KBM-7 (cell line): ENCODE data around the gene FBXL13.

Experiments used
- DNase-seq: peaks from one replicate; pipeline ENCODE4 v3.0.0-alpha.2; 2015
- in situ Hi-C: fragments of 300-500 bp; cut with MboI; formaldehyde crosslinking; loops from 2 replicates; pipeline ENCODE4 v1.14.3; 2020; ENCODE audit warnings: low sequenced_read_pairs, low pct_unique_long_range_greater_than_20kb, mixed read lengths

The FBXL13 gene

GRCh38 chr7:102890971-102891692 is 183.5 kb downstream of the FBXL13 start:
- DNase-seq = no peak
- in situ Hi-C loops = no loop called here

DNA sequence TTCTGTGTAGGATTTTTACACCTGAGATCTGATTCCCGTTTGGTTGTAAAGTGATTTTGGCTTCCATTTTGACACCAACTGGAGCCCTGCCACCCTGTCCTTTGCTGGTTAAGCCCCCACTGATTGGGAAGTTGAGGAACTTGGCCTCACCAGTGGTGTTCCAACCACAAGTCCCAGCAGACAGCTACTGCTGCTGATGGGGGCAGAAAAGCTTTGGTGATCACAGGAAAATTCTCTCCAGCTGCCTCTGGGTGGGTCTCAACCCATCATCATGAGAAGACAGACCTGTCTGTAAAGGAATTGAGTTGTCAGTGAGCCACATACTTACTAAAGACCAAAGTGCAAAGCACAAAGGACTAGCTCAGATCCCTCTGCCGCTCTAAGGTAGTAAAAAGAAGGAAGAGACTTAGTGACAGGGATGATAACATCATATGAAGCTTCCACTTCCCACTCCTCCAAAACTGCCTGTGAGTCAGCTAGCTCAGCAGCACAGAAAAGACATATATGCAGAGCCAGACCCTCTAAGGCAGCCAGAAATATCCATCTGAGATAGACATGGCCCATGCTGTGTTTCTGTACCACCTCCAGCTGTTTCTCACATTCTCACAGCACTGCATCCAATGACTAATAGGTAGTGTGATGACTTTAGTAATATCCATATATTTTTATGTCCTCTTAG is 184.2 kb downstream of the FBXL13 start:
- in situ Hi-C loops = no loop called here

GRCh38 chr7:102889851-102890250 is 184.7 kb downstream of the FBXL13 start:
- in situ Hi-C loops = no loop called here
- no peak for DNase-seq

More for the DNA sequence above, 184.2 kb downstream of the FBXL13 start:
- peak; percentile 67 for DNase-seq

GRCh38 chr7:102888561-102889233 is 185.9 kb downstream of the FBXL13 start:
- in situ Hi-C loops = no loop called here

DNA sequence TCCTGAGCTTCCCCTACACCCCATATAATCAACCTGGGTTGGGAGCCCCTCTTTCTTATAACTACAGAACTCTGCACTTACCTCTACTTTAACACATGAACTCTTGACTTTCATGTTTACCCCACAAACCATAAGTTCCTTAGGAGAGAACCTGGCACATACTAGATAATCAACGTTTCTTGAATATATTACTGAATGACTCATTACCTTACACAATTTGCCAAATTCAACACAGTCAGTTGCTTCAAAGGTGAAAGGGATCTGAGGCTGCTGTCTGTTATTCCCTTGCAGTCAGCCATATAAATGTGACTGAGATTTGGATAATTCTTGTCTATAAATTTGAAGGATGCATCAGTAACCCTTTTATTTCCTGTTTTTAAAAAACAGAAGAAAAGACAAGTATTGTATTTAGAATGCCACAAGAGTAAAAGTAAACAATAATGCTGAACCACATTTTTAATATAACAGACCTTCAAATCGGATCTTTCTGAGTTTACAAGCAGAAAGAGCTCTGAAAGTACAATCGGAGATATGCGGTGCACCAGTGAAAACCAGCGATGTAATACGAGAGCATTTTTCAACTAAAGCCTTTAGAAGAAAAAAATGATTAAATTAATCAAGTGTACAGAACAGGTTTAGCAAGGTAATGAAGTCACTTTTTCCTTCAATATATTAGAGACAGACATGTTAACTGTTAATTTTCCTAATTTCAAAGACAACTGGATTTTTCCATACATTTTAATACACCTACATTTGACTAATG is 191.3 kb downstream of the FBXL13 start:
- DNase-seq = no peak
- in situ Hi-C loops = no loop called here

More at GRCh38 chr7:102888561-102889233, 185.9 kb downstream of the FBXL13 start:
- DNase-seq = no peak

DNA sequence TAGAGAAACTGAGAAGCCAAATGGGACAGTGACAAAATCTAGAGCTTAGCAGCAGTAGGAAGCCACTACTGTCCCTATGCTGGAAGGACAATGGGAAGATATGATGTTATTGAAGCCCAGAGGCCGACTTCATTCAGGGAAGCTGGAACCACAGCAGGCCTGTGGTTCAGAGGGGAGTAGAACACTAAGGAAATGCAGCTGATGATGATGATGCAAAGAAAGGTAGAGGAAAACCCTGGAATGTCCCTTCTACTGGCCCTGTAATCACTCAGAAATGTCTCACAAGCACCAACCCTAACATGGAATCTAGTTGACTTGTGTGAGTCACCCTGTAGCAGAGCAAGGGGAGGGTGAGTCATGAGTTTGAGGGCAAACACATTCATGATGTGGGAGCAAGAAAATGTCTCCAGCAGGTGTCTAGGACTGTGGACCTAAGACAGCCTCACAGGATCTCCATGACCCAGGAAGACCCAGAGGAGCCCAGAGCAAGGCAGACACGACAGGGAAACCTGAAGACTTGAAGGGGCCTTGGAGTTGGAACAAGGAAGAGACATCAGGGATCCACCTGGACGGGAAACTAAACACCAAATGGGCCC is 198.8 kb downstream of the FBXL13 start:
- in situ Hi-C loops = no loop called here
- DNase-seq = no peak

DNA sequence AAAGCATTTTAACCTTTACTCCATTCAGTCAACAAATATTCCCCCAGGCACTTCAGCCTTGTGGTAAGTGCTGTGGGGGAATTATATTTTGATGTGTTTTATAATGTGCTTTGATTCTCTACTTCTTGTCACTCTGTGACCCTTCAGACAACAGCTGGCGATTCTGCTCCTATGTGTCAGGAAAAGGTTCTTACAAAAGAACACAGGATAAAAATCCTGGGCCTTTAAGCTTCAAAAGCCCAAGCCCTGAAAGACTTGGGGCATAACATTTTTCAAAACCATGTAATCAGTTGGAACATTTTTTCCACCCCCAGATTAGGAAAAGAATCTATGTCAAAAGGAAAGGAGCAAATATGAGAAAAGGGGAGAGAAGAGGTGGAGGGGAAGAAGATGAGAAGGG is 199.6 kb downstream of the FBXL13 start:
- in situ Hi-C loops = no loop called here
- no peak for DNase-seq

GRCh38 chr7:102874166-102874829 is 200.3 kb downstream of the FBXL13 start:
- no peak for DNase-seq
- in situ Hi-C loops = no loop called here

- in situ Hi-C loops = no loop called here
- DNase-seq = no peak
Measured at GRCh38 chr7:102873470-102874165, 201.0 kb downstream of the FBXL13 start.

DNA sequence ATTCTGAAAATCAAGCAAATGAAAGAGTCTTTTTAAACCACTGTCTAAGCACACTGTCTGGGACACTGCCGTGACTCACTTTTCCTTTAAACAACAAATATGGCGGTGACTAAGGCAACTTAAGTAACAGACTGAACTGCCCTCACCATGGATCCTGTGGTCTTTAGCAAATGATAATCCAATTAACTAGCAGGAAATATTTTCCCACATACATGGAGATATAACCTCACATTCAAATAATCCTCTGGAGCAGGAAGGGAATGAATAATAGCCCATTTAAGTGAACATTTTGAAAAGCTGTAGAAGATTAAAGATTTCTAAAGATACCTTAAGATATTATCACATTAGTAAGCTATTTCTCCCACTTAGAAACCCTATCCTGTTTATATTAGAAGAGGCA is 202.1 kb downstream of the FBXL13 start:
- no peak for DNase-seq
- in situ Hi-C loops = no loop called here

DNA sequence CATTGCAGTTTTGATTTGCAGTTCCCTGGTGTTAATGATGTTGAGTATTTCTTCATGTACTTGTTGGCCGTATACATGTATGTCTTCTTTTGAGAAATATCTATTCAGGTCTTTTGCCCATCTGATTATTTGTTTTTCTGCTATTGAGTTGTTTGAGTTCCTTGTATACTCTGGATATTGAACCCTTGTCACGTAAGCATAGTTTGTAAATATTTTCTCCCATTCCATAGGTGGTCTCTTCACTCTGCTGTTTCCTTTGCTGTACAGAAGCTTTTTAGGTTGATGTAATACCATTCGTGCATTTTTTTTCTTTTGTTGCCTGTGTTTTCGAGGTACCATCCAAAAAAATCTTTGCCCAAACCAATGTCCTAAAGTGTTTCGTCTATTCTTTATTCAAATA is 205.4 kb downstream of the FBXL13 start:
- in situ Hi-C loops = no loop called here
- no peak for DNase-seq

- no peak for DNase-seq
- in situ Hi-C loops = no loop called here
Measured at GRCh38 chr7:102866535-102867215, 207.9 kb downstream of the FBXL13 start.

DNA sequence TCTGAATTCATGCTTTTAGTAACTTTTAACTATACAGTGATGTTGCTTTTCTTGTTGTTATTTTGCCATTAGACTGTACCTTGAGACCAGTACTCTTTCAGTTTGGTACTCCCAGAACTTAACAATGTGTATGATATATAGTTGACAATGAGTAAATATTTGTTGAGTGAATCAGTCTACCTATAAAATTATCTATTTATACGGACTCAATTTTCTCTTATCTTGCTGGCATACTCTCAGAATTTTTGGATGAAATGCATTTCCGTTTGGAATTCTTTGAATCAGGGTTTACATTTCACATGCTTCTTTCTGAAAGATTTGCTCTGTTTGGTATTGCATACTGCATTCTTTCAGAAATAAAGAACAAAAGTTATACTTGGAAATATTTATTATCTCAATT is 209.6 kb downstream of the FBXL13 start:
- DNase-seq = no peak
- in situ Hi-C loops = no loop called here

DNA sequence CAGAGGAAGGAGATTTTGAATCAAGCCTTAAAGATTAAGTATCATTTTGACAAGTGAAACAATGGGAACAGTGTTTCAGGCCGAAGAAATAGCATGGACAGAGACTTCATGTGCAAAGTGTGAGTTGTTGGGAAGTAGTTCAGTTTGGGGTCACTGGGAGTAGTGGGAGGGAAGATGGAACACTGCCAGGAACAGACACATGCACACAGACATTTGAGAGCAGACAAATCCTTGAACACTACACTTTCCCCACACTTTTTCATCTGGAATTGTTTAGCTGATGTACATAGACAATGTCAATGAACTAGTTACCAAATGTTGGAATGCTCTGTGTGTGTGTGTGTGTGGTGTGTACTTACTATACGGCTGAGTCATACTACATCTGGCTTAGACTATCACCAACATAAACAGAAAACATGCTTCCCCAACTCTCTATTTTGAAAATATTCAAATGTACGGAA is 214.2 kb downstream of the FBXL13 start:
- no peak for DNase-seq
- in situ Hi-C loops = no loop called here

GRCh38 chr7:102859799-102860125 is 214.8 kb downstream of the FBXL13 start:
- in situ Hi-C loops = no loop called here

GRCh38 chr7:102859084-102859798 is 215.4 kb downstream of the FBXL13 start:
- in situ Hi-C loops = no loop called here

More at GRCh38 chr7:102859799-102860125, 214.8 kb downstream of the FBXL13 start:
- no peak for DNase-seq

DNA sequence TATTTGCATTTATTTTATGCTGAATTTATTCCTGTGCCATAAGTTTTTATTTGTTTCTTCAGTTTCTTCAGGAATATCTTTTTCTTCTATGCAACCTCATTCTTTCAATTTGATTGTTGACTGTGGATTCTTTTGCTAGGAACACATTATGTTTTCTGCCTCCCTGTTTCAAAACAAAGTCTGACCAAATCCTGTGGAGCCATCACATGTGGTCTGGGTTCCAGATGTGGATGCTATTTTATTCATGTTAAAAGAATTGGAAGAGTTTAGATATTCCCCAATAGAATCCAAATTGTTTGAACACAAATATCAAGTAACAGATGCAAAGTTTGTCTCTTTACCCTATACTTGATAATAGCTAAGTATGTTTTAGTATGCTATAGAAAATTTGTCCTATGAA is 218.6 kb downstream of the FBXL13 start:
- in situ Hi-C loops = no loop called here
- no peak for DNase-seq

More at GRCh38 chr7:102859084-102859798, 215.4 kb downstream of the FBXL13 start:
- no peak for DNase-seq
